Erythroblast (primary cell): Measurements from ENCODE around the gene HLA-DPB1.

Experiments
- DNase-seq, 2 experiments: peaks; one replicate each; lab custom pipeline; 2025; lab: John Stamatoyannopoulos, UW
- GATA1 ChIP-seq: IDR thresholded peaks from 2 replicates; pipeline ENCODE4 v1.6.1; 2011; ENCODE audit warnings: low read depth, mild to moderate bottlenecking, control low read depth, low read length, moderate library complexity
- POLR2A ChIP-seq: IDR thresholded peaks from 2 replicates; pipeline ENCODE4 v1.6.1; 2011; ENCODE audit warnings: mild to moderate bottlenecking, low read length

Gene HLA-DPB1

DNA sequence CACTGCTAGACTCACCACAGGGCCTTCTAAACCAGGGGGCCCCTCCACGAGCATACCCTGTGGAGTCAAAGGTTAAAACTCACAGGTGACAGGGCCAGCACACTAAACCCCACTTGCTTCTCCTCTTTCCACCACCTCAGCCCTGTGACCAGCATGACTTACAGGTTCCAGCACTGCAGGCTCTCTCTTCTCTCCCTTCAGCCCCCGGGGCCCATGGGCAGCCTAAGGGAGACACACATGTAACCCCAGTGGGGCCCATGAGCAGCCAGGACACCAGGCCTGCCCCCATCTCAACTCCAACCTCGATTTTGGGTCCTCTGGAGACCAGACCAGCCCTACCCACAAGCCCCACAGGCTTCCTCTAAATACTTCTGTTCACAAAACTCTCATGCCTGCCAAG, 28.0 kb downstream of the HLA-DPB1 start:
- DNase-seq = no peak
- no peak for TF ChIP-seq POLR2A
- no peak for TF ChIP-seq GATA1

DNA sequence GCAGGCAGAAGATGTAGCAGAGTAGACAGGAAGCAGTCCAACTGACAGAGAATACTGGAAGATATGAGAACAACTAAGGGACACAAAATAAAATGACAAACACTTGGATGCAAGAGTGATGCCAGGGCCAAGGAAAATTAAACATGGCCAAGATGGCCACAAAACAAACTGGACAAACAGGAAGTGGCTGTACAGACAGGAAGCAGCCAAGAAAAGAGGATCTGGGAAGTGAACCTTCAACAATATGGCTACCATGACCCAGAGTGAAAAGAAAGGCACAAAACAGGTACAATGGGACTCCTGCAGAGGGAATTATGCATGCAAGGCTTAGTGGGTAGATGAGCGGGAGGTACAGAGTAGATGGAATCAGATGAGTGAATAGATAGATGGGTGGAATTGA, 29.1 kb downstream of the HLA-DPB1 start:
- TF ChIP-seq POLR2A (no peak), GATA1 (no peak)
- no peak for DNase-seq

DNA sequence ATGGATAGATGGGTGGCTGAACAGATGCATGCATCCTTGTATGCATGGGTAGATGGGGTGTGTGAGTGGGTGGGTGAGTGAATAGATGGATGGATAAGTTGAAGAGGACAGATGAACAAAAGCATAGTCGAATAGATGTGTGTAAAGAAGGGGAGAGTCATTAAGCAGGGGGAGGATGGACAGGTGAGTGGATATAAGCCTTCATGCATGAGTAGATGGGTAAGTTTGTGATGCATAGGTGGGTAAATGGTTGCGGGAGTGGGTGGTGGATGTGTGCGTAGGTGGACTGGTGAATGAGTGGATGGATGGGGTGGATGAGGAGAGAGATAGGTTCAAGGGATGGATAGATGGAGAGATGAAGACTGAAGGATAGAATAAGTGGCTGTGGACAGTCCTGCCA, 29.6 kb downstream of the HLA-DPB1 start:
- no peak for DNase-seq
- TF ChIP-seq POLR2A = no peak
- TF ChIP-seq GATA1 = no peak

DNA sequence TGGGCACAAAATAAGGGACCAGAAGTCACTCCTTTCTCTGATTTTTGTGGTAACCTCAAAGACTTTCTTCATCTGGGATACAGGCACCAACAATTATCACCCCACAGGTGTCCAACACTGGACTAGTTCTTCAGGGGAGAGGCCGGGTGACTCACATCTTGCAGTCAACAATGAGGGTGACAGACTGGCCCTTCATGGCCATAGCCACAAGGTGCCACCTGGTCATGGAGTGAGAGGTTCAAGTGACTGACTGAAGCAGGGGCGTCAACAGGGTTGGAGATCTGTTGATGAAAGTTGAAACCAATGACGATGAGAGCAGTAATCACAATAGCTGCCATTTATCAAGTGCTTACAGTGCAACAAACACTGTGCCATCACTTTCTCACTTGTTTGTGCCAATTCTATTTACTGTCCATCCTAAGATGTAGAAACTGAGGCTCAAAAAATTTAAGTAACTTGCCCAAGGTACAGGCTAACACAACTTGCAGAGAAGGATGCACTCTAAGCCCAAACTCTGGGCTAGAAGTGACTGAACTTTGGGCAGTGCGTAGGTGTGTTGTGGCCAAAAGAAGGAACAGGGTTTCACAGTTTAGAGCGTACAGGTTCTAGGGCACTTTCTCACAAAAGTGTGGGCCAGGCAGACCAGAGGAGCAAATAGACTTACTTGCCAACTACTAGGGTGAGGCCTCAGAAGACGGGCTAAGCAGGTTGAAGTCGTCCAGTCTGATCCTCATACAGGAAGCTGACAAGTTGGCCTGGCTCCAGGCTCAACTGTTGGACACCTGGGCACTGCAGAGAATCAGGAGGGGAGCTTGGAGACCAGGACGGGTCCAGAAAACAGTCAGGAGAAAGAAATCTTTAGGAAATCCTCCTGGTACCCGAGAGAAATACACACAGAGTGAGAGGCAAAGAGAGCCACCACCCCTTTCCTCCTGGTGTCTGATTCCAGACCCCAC, 30.4 kb downstream of the HLA-DPB1 start:
- TF ChIP-seq GATA1 (no peak), POLR2A (no peak)
- DNase-seq = no peak

DNA sequence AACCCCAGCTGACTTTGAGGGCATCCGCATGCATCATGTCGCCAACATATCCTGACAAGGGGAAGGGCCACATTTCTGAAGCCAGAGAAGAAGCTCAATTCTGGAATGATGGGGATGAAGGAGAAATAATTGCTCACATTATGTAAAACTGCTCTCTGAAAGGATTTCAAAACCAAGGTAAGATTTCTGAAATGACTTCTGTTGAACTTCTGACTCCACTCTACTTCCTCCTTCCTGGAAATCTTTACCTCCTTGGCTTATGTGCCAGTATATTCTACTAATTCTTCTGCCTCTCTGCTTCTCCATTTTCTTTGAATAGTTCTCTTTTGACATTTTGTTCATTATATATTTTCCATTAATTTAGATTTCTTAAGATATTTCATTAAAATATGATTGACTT, 31.9 kb downstream of the HLA-DPB1 start:
- DNase-seq = no peak
- TF ChIP-seq GATA1 = no peak

DNA sequence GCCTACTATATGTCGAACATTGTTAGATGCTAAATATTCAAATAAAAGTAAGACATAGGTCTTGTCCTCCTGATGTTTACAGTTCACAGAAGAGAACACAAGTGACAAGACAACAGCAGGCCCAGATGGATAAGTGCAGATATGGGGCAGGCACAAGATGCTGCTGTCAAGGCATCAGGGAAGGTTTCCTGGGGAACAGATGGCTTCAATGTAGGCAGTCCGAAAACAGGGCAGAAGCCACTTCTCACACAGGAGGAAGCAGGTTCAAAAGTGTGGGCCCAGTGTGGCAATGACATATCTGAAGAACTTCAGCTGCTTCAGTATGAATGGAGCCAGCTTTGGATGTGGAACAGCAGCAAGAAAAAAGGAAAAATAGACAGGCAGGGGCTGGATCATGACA, 32.5 kb downstream of the HLA-DPB1 start:
- no peak for DNase-seq
- no peak for TF ChIP-seq POLR2A
- TF ChIP-seq GATA1 = no peak

DNA sequence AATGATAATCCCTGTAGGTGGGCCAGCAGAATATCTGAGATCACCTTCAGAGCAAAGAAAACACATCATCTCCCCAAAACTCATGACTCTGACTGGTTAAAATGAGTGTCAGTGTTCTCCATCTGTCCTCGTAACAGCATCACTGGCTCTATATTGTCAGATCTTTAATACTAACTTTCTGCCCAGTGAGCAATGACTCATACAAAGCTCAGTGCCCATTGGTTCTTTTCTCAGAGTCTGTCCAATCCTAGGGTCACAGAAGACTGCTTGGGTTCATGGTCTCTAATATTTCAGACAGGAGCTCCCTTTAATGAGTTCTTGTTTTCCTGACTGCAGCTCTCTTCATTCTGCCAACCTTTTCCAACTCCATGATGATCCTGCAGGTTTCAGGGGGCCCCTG, 36.4 kb downstream of the HLA-DPB1 start:
- peak; percentile 20 to 48 for DNase-seq
- TF ChIP-seq POLR2A = no peak
- TF ChIP-seq GATA1 = no peak

DNA sequence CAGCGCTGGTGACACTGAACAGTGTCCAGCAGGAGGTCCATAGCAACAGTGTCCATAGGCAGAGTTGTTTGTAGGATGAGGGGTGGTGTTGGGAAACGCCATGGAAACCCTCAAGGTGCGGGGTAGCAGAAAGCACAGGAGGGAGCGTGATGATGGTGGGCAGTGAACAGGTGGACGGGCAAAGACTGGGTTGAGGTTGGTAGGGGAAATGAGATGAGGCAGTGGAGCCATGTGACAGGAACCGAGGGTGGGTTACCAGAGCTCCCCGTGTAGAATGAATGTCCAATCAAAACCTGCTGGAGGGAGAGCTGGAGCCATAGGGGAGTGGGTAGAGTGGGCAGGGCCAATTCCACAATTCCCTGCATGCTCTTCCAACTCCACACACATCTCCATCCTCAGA, 38.0 kb downstream of the HLA-DPB1 start:
- TF ChIP-seq GATA1 (no peak), POLR2A (no peak)
- no peak for DNase-seq

DNA sequence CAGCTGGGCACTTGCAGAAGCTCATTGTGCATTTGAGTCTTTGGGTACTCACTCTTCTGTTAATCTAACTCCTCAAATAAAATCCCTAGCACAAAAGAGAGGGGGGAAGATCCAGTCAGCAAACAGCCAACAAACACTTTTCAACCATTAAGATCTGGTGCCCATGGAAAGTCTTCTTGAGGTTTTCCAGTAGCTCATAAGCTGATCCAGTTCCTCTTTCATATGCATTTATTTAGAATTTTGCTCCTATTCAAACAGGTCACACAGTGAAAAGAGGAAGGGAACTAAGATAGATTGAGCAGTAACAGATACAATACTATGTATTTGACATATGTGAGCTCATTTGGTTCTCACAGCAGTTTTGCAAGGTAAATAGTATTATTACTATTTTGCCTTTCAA, 38.6 kb downstream of the HLA-DPB1 start:
- TF ChIP-seq GATA1 = no peak
- TF ChIP-seq POLR2A = no peak
- DNase-seq = no peak

DNA sequence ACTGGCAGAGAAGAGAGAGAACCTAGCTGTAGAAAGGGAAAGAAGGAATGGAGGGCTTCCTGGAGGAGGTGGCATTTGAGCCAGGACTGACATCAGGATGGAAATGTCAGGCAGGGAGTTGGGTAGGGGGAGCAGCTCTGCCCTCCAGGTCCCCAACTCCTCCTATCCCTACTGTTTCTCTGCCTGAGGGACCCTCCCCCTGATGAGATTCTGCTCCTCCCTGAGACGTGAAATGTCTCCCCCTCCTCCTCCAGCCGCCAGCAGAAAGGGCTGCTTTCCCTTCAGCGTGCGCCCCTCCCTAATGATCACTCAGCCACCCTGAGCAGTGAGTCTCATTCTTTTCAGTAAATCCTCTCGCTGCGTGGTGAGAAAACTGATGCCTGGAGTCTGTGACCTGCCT, 40.6 kb downstream of the HLA-DPB1 start:
- no peak for DNase-seq
- no peak for TF ChIP-seq GATA1
- TF ChIP-seq POLR2A = no peak

DNA sequence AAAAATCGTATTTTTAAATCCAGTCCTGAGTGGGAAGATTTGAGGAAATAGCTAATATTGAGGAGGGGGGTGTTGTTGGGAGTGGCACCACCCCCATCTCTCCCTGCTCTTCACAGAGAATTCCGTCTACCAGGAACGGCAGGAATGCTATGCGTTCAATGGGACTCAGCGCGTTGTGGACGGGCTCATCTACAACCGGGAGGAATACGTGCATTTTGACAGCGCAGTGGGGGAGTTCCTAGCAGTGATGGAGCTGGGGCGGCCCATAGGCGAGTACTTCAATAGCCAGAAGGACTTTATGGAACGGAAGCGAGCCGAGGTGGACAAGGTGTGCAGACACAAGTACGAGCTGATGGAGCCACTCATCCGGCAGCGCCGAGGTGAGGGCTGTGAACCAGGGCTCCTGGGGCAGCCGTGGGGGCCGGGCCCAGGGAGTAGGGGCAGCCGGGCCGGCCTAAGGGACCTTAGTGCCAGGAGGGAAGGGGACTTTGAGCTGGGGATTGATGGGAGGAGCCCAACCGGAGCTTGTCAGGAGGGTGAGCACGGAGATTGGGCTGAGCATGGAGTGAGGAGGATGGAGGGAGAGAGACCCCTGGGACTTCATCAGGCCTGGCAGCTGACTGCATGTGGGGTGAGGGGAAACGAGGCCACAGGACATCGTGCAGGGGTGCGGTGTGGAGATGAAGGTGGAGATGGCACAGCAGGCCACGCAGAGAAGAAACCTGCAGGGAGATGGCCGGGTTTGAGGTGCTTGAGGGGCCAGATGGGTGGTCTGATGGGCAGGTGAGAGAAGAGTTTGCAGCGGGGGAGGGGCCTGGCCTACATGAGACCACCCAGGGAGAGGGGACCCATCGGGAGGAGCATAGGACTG, 41.3 kb downstream of the HLA-DPB1 start:
- no peak for TF ChIP-seq GATA1
- no peak for TF ChIP-seq POLR2A
- DNase-seq = no peak

DNA sequence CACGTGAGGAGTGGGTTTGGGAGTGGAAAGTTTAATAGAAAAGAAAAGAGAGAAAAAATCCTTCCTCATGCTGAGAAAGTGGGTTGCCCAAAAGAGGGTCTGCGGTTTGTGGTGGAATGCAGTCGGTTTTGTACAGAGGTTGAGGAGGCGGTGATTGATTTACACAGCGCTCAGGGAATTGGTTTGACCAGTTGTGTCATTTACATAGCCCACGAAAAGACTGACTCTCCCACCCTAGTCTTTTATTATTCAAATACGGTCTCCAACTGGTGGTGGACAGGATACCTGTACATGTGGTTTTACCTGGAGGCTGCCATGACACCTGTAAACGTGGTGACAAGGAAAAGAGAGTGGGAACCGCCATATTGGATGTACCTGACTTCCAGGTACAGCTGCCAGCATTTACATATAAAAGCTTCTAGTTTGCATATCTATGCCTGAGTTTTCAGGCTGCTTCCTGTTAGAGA, 42.1 kb downstream of the HLA-DPB1 start:
- TF ChIP-seq GATA1 (no peak), POLR2A (no peak)
- DNase-seq = no peak

DNA sequence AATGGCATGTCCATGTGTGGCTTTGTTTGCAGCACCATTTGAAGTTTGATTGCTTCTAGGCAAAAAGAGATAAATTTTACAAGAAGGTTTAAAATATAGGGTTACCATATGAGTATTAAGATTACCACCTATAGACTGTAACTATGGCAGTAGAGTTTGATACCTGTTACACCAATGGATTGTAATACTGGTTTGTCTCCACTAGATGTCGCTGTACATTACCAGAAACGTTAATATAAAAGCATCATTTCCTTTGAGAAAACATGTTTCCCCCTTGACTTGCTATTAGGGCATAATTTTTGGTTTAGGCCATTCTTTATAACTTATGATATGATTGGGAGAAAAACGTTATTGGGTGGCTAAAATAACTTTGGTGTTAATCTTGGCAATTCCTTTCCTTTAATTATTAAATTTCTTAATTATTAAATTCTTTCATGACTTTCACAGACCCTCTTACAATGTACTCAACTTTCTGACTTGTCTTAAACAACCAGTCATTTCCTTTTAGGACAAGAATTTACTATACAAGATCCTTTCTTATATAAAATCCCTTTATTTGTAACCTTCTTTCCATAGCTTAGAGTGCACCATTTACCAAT, 42.8 kb downstream of the HLA-DPB1 start:
- peak; percentile 56 to 78 for DNase-seq
- no peak for TF ChIP-seq GATA1
- no peak for TF ChIP-seq POLR2A
